Globus pallidus (tissue), 1 donor: Measurements from ENCODE around the gene IFIT1B.
"Not testable (repeated sequence)": the region's sequence is repeated elsewhere in the genome, so short reads cannot be mapped to it uniquely, and the experiment has no call there.

Source experiments
- DNase-seq: peaks from one replicate; pipeline ENCODE4 v3.0.0-alpha.2; 2015; ENCODE audit warnings: low spot score

The IFIT1B gene

GRCh38 chr10:89384474-89385340 lies 6.9 kb downstream of the IFIT1B start:
- no peak for DNase-seq

- no peak for DNase-seq
Measured at GRCh38 chr10:89388806-89389205, 10.9 kb downstream of the IFIT1B start.

- peak; percentile 82 for DNase-seq
Measured at GRCh38 chr10:89389254-89389653, 11.4 kb downstream of the IFIT1B start.

- peak; percentile 47 for DNase-seq
Measured at GRCh38 chr10:89390476-89391225, 12.8 kb downstream of the IFIT1B start.

- not testable (repeated sequence) for DNase-seq
Measured at GRCh38 chr10:89391226-89391576, 13.3 kb downstream of the IFIT1B start.

- DNase-seq, result peak; percentile 93
Measured at GRCh38 chr10:89391907-89392756, 14.3 kb downstream of the IFIT1B start, which contains the start of gene IFIT1. Gene IFIT1 (plus strand): TSS chr10:89392623. CDS start chr10:89392713, 90 bp downstream.

GRCh38 chr10:89392974-89393373 lies 15.1 kb downstream of the IFIT1B start:
- peak; percentile 58 for DNase-seq

GRCh38 chr10:89393898-89394297 lies 16.0 kb downstream of the IFIT1B start:
- no peak for DNase-seq

- no peak for DNase-seq
Measured at GRCh38 chr10:89395141-89395540, 17.3 kb downstream of the IFIT1B start.

GRCh38 chr10:89398003-89398749 lies 20.3 kb downstream of the IFIT1B start:
- DNase-seq, result no peak

- DNase-seq, result no peak
Measured at GRCh38 chr10:89399956-89400355, 22.1 kb downstream of the IFIT1B start.

GRCh38 chr10:89403043-89403442 lies 25.2 kb downstream of the IFIT1B start:
- DNase-seq, result no peak

GRCh38 chr10:89404104-89405047 lies 26.5 kb downstream of the IFIT1B start:
- DNase-seq, result no peak

GRCh38 chr10:89406178-89406577 lies 28.3 kb downstream of the IFIT1B start:
- not testable (repeated sequence) for DNase-seq

GRCh38 chr10:89407792-89408191 lies 29.9 kb downstream of the IFIT1B start:
- DNase-seq, result not testable (repeated sequence)

GRCh38 chr10:89409282-89409681 lies 31.4 kb downstream of the IFIT1B start:
- DNase-seq, result not testable (repeated sequence)

GRCh38 chr10:89410551-89410950 lies 32.7 kb downstream of the IFIT1B start:
- not testable (repeated sequence) for DNase-seq

- not testable (repeated sequence) for DNase-seq
Measured at GRCh38 chr10:89411135-89411534, 33.3 kb downstream of the IFIT1B start.

GRCh38 chr10:89412276-89412675 lies 34.4 kb downstream of the IFIT1B start:
- DNase-seq, result not testable (repeated sequence)

GRCh38 chr10:89413398-89413912 lies 35.6 kb downstream of the IFIT1B start:
- no peak for DNase-seq
